Islet precursor cell (in vitro differentiated cells): Measurements from ENCODE around the gene TEX35.

Source experiments
- DNase-seq: peaks from one replicate; pipeline ENCODE4 v3.0.0-alpha.2; 2018

TEX35 gene

DNA sequence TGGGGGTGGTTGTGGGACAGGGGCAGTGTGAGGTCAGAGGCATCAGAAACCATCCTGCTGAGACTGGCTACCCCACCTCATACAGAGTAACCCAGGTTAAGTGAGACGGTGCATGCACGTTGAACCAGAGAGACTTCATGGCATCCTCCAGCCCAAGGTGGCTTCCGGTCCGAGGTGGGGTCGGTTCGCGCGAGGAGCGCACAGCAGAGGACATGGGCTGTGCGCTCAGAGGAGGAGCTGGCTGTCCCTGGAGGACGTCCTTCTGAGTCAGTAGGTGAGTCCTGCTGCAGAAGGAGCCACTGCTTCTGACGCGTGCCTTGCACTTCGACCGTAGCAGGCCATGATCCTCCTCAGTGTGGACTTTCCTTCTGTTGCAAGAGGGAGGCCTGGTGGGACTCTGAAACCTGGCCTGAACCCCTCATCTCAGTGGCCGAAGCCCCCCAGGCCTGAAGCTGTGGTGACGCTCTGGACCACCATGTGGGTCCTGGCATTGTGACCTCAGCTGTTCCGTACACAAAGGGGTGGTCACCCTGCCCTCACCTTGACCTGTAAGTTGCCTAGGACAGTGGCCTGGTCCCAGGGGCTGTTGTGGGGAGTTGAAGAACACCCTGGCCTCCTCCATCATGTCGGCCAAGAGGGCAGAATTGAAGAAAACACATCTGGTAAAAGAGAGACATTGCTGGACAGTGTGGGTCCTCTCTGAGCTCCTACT lies at the start of gene TEX35:
TEX35 (plus strand) TSS at position 544 of the 712 bp plus-strand sequence; CDS start at position 624, 80 bp downstream.
- DNase-seq: no peak

DNA sequence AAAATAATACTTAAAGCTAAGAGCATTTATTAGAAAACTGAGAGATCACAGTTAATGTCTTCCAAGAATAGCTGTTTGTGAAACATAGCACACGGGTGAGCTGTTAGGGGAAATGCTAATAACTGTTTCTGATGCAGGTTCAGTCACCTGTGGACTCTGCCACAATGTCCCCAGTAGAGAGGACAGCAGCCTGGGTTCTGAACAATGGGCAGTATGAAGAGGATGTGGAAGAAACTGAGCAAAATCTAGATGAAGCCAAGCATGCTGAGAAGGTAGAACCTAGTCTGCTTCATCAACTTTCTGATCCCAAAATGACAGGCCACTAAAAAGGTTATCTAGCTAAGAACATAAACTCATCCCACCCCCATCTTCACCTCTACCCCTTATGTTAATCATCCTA lies 48.8 kb upstream of the TEX35 start:
- DNase-seq: no peak

DNA sequence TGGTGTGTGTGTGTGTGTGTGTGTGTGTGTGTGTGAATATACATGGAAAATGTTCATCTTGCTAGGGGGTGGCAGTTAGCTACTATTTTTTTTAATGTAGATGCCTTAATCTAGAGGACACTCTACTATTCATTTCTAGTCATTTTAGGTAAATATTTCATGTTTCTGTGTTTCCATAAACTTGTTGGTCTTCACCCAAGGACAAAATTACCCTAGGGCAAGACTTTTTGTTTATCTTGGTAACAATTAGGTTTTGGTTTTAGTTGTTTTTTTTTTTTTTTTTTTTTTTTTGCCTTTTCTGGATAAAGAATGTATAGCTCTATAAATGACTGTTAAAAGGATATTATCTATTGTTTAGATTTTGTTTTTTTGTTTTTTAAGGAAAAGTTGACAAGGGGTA lies 48.3 kb upstream of the TEX35 start:
- DNase-seq: no peak

DNA sequence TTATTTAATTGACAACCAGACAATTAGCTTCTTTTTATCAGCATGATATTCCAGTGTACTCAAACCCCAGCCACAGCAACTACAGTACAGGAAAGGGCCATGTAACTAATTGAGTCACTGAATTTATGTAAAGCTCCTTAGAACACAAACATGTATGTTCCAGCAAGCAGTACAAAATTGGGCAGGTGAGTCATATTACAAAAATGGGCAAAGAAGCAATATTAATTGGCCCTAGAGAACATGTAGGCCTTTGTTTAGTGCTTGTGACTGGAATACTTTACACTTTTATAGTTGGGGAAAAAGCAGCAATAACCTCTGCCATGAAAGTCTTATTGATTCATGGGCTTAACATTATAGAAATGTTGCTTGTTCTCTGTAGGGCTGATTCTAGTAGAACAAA lies 47.9 kb upstream of the TEX35 start:
- DNase-seq: no peak

DNA sequence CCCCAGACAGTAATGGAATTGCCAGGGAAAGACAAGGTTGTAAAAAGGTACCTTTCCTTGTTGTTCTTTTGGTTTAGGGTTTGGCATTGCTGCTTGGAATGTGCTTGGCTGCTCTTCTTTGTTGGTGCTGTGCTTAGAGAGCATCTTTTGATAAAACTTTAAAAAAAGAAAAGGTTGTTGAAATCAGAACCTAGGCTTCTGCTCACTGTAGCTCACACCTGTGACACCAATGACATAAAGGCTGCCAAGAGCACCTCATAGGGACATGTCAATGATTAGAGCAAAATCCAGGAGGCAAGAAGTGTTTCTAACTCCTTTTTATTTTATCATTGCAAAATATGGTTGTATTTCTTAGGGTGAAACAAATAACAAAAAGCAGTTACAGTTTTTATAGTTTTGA lies 45.1 kb upstream of the TEX35 start:
- no peak for DNase-seq

DNA sequence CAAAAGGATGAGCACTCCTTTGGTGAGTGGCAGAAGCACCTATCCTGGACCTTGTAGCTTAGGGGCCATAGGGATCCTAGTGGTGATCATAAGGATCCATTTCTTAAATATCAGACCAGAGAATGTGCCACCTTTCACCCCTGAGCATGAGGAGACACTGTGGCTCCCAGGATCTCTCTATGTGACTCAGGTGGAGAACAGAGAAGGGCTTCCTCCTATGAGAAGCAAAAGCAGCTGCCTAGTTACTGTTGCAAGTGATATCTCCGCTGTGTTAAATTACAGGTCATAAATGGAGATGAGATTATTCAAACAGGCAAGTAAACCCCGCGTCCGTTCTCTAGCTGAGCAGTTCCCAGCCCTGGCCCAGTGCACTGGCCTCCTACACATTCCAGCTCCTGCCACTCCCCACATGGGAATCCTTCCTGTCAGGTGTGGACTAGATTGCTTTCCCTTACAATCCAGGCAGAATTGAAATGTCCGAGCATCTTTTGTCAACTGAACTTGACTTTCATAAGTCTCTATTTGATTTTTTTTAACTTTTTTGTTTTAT lies 42.4 kb upstream of the TEX35 start:
- DNase-seq: peak; percentile 82

DNA sequence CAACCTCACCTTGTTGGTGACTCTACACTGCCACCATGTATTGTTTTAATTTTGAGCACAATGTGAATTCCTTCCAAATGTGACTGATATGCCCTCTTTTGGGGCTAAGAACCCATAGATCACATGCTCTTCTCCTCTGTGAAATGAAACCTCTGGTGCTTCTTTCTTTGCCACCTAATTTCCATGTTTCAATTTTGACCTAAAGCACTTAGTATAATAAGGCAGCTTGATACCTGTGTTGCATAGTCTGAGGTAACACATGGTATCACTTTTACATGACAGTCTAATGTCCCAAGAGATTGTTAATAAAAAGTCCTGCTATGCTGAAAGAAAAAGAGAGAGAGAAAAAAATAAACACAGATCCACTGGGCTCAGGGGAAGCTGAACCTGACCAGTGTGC lies 40.4 kb upstream of the TEX35 start:
- no peak for DNase-seq

DNA sequence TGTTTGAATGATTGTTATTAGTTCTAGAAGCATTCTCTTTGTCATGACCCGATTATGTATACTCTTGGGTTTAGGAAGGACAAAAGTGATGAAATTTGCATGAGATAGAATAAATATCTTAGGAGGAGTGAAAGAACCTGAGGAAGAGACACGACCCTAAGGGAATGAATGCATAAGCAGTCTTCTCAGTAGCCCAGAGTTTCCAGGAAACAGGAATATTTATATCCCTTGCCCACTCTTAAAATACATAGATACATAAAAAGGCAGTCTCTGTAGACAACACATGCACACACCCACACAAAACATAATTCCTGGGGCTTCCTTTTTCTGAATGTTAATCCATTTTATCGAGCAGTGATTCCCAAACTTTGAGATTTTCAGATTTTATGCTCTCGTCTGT lies 35.5 kb upstream of the TEX35 start:
- no peak for DNase-seq

DNA sequence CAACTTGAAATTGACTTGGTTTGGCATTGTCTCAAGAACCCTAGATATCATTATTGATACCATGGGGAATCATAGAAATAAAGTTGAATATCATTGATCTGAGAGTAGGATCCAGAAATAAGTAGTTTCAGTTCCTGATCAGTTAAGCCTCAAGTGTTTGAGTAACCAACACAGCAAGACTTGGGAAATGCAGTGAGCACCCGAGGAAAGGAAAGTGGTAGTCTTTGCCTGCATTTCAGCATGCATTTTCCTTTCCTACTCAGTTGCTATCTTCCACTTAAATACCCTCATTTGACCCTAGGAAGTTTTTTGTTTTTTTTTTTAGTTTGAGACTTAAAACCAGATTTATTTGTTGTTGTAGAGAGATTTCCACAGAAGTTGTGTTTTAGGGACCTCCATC lies 35.1 kb upstream of the TEX35 start:
- no peak for DNase-seq

DNA sequence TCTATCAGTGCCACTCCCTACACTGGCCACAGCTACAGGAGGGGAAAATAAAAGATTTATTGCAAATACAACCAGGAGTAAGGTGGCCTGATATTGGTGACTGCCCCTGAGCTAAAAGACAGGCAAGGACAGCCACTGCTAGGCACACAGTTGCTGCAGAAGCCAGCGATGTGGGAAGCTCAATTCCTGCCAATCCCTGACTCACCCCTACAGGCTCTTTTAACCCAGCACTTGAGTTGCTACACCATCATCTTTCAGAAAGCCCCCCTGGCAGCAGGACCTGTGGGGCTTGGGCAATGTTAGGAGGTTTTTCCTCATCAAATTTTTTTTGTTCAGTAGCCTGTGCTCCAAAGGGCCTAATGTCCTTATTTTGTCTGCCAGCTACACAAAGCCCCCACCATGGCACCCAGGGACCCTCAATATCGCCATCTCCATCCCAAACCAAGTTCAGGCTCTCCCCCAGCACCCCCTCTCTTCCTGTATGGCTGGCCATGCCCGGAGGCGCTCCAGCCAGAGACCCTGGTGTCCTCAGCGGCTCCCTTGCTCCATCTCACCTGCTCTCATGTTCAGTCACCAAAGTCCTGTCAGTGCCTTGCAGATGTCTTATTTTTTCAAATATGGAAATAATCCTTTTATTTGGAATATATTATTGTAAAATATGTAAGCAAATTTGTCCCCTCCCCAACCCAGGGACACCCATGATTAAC lies 29.5 kb upstream of the TEX35 start:
- no peak for DNase-seq

DNA sequence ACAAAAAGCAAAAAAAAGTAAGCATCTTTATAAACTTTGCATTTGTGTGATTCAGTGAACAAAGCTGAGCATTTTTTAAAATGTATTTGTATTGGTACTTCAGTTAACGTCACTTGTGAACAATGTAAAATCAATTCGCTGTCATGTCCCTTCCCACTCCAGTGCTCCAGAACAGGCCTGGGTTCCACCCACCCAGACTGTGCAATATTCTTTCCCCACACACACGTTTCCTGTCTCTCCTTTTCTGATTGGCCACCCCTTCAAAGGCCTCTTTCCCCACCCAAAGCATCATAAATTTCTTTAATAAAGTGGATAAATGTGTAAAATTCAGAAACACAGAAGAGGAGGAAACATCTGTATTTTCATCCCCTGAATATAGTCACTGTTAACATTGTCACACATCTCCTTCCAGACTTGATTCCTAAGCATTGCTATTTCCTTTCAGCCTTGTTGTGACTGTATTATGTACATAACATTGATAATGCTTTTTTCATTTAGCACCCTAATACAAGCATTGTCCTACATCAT lies 28.1 kb upstream of the TEX35 start:
- DNase-seq: no peak

DNA sequence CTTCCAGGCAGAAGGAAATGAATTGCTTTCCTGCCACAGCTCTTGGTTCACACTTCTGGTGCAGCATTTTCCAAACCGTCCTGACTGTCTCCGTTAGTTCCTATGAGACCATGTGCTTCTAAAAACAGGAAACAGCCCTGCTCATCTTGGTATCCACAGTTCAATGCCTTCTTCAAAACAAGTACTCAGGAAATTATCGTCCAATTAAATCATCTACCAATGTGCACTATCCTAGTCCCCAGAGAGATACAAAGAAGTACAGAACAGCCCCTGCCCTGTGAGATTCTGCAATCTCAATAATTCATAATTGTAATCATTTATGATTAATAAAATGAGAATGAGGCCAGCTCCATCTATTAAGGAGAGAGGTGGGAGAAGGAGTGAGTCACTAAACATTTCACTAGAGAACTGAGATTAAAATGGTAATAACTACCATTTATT lies 27.3 kb upstream of the TEX35 start:
- DNase-seq: no peak

DNA sequence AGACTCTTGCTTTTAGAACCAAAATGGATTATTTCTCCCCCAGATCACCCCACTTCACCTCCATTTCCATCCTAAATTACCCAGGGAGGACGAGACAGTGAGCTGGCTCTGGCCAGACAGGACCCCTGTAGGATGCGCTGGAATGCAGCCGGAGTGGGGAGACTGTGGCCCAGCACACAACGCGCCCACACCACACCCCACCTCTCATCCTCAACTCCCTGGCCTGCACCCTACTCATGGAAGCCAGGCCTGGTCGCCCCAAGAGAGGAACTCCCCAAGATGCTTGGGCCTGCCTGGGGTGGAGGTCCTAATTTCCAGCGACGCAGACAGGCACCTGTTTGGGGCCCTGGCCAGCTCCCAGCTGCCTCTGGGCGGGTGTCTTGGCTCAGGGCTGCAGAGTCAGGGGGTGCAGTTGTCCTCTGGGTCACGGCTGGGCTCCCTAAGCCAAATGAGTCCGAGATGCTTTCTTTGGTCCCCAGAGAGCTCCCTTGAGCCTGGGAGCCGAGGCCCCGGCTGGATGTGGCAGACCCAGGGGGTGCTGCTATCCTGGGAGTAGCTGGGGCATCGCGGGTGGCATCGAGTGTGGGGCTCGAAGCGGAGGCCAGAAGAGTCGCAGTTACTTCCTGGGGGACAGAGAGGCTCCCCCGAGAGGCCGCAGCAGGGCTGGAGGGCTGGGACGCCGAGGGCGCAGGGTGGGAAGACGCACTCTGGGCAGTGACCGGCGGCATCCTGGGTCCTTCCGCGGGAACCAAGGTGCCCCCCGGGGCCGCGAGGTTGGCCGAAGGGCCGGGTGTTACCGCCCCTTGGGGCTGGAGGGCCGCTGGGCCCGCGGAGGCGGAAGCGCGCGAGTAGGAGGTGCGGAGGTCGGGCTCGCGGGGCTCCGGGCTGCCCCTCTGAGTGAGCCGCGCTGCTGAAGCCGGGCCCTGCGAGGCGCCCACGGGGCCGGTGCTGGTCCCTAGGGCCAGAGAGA lies 26.5 kb upstream of the TEX35 start:
- DNase-seq: peak; percentile 46

DNA sequence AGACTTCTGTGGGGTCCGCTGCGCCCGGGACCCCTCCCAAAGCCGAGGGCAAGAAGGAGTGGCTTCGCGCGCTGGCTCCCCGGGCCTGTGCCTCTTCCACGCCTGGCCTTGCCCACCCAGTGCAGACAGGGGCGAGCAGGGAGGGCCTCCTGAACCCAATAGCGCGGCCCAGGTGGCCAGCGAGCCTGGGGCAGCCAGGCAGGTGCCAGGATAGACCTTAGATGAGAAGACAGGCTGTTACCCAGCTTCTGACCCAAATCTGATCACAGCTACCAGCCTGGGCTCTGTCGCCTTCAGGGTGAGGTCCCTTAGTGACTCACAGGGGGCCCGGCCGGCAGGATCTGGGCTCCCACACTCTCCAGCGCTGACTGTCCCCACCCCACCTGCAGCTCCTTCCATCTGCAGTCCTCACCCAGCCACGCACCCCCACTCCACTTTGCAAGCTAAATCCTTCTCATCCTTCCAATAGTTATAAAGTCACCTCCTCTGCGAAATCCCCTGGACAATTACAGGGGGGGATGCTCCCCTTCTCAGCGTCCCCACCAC lies 25.8 kb upstream of the TEX35 start:
- DNase-seq: peak; percentile 55

DNA sequence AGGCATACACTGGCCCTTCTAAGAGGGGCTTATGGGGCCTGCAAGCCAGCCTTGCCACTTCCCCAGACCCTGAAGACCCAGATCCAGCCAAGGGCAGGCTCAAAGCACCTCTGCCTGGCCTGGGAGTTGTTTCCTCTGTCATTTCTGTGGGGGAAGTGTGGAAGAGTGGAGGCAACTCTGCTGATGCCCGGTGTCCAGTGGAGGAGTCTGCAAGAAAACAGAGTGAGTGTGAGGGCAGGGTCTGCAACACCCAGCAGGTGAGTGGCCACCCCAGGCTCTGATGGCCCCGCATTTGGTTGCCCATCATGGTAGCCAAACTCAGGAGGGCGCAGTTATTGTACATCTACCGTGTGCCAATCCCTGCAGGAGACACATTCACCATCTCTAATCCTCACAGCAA lies 24.5 kb upstream of the TEX35 start:
- DNase-seq: peak; percentile 42

DNA sequence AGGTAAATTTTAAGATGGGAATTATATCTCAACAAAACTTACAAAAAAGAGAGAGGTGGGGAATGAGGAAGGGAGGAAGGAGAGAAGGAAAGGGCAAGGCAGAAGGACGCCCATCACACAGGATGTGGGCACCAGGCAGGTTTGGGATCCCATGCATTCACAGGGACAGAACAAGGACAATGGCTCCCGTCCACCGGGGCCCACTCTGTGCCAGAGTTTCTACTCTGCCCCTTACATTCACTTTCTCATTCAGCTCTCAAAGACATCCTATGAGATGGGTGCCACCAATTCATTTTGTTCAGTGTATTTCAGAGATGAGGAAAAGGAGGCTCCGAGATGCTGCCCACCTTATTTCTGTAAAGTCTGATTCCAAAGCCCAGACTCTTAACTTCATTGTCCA lies 23.5 kb upstream of the TEX35 start:
- no peak for DNase-seq

DNA sequence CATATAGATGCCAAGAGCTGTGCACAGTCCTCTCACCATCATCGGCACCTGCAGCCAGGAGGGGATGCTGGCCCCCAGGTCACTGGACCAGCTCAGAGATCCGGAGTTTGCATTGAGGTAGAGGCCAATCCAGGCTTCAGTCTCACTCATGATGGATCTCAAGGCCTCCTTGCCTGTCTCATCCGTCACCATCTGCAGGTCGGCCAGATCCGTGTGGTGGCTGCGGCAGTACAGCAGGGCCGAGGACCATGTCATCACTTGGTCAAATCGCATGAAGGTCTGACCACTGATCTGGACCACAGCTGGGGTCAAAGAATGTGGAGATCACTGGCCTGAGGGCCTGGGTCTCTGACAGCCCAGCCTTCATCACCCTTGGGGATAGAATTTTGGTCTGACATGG lies 22.8 kb upstream of the TEX35 start:
- no peak for DNase-seq

DNA sequence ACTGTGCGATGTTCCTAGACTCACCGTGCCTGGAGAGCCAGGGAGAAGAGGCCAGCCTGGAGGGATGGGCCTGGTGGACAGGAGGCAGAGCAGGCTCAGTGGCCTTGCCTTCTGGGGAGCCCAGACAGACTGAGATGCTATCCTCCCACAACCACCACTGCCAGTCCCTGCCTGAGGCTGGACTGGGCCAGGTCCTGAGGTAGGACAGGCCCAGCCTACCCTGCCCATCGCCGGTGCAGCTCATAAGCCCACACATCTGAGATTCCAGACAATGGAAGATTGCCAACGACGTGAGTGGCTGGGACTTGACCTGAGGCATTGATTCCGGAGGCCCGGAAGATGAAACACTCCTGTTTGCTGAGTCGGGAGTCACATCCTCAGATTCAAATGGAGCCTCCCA lies 21.9 kb upstream of the TEX35 start:
- no peak for DNase-seq

DNA sequence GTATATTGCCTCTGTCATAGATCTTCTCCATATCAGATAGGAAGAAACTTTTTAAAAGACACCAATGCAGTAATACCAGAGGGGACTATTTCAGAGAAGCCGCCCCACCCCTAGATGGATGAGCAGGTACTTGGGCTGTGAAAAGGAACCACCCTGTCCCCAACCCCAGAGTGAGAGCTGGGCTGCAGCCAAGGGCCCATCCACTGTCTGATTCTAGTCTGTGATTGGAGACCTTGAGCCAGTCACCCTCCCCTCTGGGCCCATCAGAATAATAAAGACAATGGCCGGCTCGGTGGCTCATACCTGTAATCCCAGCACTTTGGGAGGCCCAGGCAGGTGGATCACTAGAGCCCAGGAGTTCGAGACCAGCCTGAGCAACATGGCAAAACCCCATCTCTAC lies 21.2 kb upstream of the TEX35 start:
- no peak for DNase-seq

DNA sequence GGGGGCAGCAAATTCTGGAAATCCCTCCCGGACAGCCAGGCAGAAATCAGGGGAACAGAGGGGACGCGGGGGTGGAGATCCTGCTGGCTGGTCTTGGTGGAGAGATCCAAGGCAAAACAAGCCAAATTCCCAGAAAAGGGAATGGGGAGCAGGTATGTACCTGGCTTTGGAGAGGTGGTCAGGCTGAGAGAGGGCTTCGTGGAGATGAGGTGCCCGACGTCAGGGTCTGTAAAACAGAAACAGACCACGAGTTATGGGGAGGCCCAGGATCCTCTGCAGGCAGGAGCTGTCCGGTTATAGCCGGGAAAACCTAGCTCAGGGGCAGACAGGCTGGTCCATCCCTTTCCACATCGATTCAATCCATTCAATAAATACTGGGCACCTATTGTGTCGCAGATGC lies 20.6 kb upstream of the TEX35 start:
- DNase-seq: no peak

DNA sequence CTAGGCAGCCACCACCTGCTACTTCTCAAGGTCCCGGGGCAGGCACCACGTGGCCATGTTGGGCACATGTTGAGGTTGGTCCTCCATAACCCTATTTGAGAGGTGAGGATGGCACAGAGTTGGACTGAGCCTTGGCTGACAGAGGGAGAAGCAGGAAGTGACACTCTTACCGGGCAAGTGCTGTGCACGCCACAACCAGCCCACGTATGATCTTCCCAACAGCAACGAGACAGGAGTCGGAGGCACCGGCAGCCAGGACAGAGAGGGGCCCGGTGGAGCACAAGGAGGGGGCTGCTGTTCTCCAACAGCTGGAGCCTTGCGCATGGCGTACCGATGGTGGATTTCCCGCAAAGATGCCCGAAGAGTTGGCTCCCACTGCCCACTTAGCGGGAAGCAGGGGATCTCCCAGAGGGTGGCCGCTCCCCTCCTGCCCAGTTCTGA lies 19.6 kb upstream of the TEX35 start:
- no peak for DNase-seq

DNA sequence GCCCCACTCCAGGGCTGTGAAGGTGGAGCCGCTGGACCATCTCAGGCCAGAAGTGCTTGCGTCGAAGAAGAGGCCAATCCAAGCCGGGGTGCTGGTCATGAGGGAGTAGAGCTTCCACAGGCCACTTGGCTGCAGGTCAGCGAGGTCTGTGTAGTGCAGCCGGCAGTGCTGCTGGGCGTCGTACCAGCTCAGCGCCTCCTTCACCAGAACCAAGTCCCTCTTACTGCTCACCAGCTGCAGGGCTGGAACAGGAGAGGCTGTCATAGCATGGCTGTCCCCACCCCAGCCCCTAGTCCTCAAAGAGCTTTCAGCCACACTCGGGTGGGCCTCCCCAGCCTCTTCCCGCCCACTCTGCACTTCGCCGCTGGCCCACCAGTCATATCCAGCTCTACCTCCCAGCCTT lies 18.3 kb upstream of the TEX35 start:
- no peak for DNase-seq

DNA sequence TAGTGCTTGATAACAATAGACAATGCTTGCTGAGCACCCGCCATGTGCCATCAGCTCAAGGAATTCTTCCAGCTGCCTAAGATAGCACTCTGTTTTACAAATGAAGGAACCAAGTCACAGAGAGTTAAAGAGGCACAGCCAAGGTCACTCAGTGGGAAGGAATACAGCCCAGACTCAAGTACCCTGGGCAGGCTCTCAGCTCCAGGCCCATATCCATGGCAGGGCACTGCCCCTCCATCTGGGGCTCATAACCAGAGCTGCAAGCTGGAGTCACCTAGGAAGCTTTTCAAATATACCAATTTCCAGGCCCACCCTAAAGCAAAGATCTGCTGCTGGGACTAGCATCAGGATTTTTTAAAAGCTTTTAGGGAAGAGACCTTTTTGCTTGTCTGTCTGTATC lies 17.8 kb upstream of the TEX35 start:
- DNase-seq: no peak
